Activated T-helper 2 cell treated with anti-CD3 and anti-CD28 coated beads, Interferon-gamma antibody, Interleukin-2, Interleukin-4, amounts not matched to agents 10 μg/mL and 5 μg/mL and 100 μg/mL, durations not matched to agents 14 hours and 24 hours and 36 hours (primary cell): Measurements from ENCODE around the gene SMIM28. TPM values are rescaled to one million over a fixed set of nuclear protein-coding genes. Genes with fewer than 3 reads are reported as not detected.

Experiments
- DNase-seq: peaks from one replicate; pipeline ENCODE4 v3.0.0; 2021; ENCODE audit warnings: low spot score
- H3K27ac Mint-ChIP-seq: one replicate; pipeline ENCODE4 v1.8.0; 2021; ENCODE audit warnings: mixed read lengths
- H3K27me3 Mint-ChIP-seq: one replicate; pipeline ENCODE4 v1.8.0; 2021; ENCODE audit warnings: low read depth, mixed read lengths
- H3K36me3 Mint-ChIP-seq: one replicate; pipeline ENCODE4 v1.8.0; 2021; ENCODE audit warnings: low read depth, mixed read lengths
- H3K4me1 Mint-ChIP-seq: one replicate; pipeline ENCODE4 v1.8.0; 2021; ENCODE audit warnings: low read depth, mixed read lengths
- H3K4me3 Mint-ChIP-seq: one replicate; pipeline ENCODE4 v1.8.0; 2021; ENCODE audit warnings: low read depth, mild to moderate bottlenecking, moderate library complexity, mixed read lengths
- H3K9me3 Mint-ChIP-seq: one replicate; pipeline ENCODE4 v1.8.0; 2021; ENCODE audit warnings: mixed read lengths
- intact Hi-C: fragments of 100-400 bp; cut with micrococcal nuclease; formaldehyde crosslinking; loops from one replicate; pipeline ENCODE4 v1.15.1; 2023
- total RNA-seq: library from RNA; stranded (reverse); gene quantifications from 2 replicates; pipeline ENCODE4 v1.2.3, GENCODE V29; 2022

The SMIM28 gene
- total RNA-seq, 1 donor from 2014 or later, result not detected

DNA sequence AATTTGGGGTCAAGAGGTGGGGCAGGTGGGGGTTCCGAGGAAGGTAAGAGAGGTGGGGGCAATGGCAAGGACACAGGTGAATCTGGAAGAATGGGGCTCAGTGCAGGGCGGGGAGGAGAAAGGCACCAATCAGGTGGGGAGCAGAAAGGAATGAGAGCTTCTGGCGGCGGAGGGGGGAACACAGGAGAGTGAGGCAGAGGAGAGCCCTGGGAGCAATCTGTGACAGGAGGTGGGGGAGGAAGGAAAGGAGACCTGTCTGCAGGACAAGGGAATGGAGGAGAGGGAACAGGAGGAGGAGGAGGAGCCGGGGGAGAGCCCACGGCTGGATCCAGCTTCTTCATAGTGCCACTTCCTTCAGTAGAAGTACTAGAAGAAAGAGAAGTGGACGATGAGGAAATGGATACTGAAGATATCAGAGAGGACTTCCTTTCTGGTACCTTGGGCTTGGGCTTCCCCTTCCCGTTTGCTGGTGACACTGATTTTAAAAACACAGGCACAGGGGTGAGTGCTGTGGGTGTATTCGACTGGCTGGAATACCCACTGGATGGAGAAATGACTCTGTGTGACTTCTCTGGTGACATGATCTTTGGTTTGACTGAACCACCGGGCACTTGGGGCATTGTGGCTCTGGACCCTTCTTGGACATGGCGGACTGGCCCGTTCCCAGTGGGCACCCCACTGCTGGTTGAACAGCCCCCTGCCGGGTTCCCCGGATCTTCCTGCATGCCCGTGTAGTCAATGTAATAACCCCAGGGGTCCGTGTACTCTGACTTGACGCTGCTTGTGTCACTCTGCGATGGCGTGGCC lies 53.8 kb downstream of the SMIM28 start:
- no peaks in the 10 kb centered on the region for H3K36me3 Mint-ChIP-seq
- H3K27ac Mint-ChIP-seq, result no peak overlapping the region
- H3K9me3 Mint-ChIP-seq, result no peaks in the 10 kb centered on the region
- intact Hi-C loops, result no loop called here
- H3K4me3 Mint-ChIP-seq, result no peak overlapping the region
- no peaks in the 10 kb centered on the region for H3K4me1 Mint-ChIP-seq
- no peak for DNase-seq
- H3K27me3 Mint-ChIP-seq, result peaks cover 3% of the 10 kb centered on the region

DNA sequence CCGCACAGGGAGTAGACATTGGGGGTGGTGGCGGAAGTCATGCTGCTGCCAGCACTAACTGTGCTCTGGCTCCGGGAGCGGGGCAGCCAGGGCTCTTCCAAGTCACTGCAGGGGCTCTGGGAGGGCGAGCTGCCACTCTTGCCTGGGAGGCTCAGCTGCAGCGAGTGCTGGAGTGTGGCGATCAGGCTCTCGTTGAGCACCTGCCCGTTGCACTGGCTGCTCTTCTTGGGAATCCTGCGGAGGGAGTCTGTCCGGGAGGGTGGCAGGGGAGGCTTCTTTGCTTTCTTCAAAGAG lies 54.3 kb downstream of the SMIM28 start:
- H3K36me3 Mint-ChIP-seq, result no peaks in the 10 kb centered on the region
- H3K4me1 Mint-ChIP-seq, result no peaks in the 10 kb centered on the region
- no peaks in the 10 kb centered on the region for H3K9me3 Mint-ChIP-seq
- intact Hi-C loops, result no loop called here
- H3K27ac Mint-ChIP-seq, result no peak overlapping the region
- no peak overlapping the region for H3K4me3 Mint-ChIP-seq
- H3K27me3 Mint-ChIP-seq, result peaks cover 3% of the 10 kb centered on the region
- DNase-seq, result no peak

Other genes starting within 250 kb of the SMIM28 start
- gene ARFGEF3, start 216.0 kb upstream of the SMIM28 start, total RNA-seq, result 0.48 and 0.55 TPM in 2 replicates
- gene PBOV1, start 159.4 kb upstream of the SMIM28 start, total RNA-seq, result not detected in 2 replicates
- gene HEBP2, start 26.3 kb downstream of the SMIM28 start, total RNA-seq, result 17.2 and 20.0 TPM in 2 replicates
- gene NHSL1, start 121.6 kb downstream of the SMIM28 start, total RNA-seq, result 1.5 and 2.4 TPM in 2 replicates